HG02763 (cell line): ENCODE results near the gene KIF23.
"Not testable (repeated sequence)": the region's sequence is repeated elsewhere in the genome, so short reads cannot be mapped to it uniquely, and the experiment has no call there.

Experiments
- ATAC-seq: cut with Tn5 transposase; IDR thresholded peaks from one replicate; pipeline ENCODE4 v1.9.1; 2021; ENCODE audit warnings: mild to moderate bottlenecking, moderate library complexity; ENCODE audit not compliant: unreplicated experiment

The KIF23 gene

DNA sequence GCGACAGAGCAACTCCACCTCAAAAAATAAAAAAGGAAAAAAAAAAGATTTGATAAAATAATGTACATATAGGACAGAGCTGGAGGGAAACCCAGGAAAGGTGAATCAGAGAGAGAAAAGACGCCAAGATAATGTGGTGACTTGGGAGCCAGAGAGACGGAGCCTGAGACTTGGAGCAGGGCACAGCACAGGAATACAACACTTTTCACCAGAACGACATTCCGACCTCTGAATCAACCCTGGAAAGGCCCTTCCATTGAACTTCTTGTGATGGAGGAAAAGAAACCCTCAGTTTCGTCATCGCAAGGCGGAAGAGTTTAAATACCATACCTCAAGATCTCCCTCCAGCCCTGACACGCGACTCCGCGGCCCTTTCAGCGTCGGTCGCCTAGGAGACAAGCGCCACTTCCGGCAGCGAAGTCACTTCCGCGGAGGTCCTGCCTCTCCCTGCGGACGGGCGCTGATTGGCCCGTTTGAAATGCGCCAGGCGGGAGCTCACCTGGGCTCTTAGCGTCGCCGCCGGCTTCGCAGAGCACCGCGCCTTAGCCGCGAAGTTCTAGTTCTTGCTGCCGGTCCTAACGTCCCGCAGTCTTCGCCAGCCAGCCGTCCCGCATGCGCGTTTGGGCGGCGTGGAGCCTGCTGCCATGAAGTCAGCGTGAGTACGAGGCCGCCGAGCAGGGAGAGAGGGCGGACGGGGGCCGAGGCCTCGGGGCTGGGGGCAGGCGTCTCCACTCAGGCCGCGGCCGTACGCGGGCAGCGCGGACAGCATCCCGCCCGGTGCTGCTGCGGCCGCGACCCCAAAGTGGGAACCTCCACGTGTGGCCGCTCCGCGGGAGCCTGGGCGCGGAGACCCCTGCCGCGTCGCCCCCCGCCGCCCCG lies at the start of gene KIF23:
KIF23 (plus strand) TSS at position 528 of the 879 bp plus-strand sequence; CDS start at position 645, 117 bp downstream.
- ATAC-seq, result peak; percentile 94

DNA sequence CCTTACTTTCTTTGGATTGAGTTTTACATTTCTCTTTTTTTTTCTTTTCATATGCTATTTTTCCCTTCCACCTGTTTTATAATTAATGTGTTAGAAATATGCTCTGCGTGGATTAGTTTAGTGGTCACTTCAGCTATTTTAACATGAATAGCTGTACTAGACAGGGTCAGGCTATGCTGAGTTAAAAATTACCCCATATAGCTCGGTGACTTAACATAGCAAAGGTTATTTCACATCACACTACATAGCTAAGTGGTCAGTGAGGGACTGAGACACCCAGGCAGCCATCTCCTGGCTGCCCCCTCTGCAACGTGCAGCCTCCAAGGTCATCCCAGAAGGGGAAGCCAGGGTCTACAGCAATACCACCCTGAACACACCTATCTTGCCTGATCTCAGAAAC lies 46.9 kb upstream of the KIF23 start:
- no peak for ATAC-seq

DNA sequence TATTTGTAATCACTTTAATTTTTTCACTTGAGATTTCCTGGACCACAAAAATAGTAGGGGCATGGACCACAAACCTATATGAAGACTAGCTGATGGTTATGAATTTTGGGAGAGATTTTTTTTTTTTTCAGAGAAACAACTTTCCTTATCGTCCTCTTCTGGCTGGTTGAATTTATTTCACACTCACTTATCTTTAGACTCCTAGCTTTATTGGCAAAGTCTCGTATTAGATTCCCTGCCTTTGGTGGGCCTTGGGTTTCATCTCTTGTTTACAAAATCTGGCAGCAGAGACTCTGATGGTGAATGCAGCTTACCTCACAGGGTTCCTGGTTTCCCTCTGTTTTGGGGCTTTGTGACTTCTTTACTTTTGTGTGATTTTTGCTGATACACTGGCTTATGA lies 44.5 kb upstream of the KIF23 start:
- ATAC-seq, result no peak

DNA sequence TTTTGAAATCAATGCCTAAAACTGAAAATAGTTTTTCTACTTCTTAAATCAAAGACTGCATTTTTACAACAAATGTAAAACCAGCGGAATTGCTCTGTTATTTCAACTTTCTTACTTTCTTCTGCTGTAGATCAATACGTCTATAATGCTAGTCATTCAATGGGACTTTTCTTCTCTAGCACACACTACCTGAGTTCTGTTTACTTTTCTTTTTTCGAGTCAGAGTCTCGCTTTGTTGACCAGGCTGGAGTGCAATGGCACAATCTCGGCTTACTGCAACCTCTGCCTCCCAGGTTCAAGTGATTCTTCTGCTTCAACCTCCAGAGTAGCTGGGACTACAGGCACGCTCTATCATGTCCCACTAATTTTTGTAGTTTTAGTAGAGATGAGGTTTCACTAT lies 40.7 kb upstream of the KIF23 start:
- ATAC-seq, result no peak

DNA sequence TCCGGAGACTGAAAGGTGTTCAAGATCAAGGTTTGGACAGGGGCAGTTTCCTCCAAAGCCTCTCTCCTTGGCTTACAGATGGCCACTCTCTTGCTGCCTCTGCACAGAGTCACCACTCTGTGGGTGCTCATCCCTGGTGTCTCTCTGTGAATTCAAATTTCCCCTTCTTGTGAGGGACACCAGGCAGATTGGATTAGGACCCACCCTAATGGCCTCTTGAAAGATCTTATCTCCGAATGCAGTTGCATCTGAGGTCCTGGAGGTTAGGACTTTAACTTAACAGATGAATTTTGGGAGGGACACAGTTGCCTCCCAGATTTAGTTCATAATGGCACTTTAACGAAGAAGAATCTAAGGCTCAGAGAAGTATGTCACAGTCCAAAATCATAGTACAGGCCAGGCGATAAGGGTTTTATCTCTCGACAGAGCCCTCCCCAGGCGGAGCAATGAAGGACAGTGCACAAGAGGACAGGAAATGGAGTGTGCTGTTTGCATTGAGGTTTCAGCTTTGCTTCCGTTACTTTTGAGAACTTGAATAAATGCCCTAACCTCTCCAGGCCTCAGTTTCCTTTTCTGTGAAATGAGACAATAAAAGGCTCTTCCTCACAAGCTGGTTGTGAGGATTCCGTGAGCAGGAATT lies 38.9 kb upstream of the KIF23 start:
- ATAC-seq, result no peak

DNA sequence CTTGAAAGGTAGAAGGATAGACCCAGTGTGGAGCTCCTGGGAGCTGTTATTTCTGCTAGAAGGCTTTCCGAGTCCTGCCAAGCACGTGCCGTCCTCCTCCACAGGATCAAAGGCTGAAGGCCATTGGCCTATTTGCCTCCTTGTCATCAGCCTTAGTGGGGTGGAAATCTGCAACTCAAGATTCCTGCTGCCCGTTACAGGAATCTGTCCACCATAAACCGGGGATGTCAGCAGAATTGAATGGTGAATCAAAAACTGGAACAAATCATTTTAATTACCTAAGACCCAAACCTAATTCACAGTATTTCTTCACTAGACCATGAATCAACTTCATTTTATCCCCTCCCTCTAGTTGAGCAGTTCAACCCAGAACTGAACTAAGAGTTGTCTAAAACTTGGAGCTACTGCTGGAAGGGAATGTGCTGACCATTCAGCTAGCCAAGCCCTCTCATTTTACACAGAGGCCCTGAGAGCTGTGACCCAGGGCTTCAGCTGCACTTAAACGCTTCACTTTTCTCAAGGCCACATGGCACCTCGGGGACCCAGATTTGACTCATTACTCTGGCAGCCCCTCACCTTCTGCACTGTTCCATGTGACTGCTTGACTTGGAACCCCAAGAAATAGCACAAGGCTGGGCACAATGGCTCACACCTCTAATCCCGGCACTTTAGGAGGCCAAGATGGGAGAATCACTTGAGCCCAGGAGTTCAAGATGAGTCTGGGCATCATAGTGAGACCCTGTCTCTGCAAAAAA lies 36.8 kb upstream of the KIF23 start:
- ATAC-seq, result no peak

DNA sequence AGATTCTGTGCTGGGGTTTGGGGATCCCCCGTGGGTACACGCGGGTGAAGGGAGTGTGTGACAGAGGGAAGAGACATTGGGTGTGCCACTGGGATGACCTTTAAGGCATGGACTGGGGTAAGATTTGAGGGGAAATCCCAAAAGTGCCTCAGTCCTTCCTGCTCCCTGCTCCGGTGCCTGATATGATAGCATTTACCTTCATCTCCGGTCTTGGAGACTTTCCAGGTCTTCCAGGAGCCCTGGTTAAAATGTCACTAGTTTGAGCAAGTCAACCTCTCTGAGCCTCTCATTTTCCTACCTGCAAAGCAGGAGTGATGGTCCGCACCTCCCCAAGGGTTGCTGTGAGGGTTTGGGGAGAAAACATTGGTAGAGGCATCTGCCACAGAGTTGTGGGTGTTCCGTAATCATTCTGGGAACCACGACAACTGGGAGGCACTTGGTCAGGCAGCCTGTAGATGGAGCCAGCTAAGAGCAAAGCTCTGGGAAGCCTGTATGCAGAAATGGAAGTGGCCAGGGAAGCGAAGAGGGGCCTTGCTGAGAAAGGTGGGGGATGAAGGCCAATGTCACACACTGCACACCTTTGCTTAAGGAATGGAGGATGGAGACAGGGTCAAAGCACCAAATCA lies 33.9 kb upstream of the KIF23 start:
- no peak for ATAC-seq

DNA sequence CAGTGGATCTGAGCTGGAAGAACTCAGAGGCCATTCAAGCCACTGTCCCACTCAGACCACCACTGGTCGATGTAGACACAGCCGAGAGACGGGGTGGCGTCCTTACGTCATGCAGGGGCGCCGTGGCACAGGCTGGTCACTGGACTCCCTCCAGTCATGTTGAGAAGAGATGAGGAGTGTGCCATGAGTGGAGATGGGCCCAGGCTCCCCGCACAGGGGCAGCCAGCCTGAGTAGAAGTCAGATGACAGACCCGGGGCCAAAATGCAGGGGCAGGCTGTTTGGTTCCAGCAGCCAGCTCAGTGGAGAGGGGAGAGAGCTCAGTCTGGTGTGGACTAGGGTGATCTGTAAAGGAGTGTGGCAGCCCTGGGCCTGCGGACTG lies 33.4 kb upstream of the KIF23 start:
- no peak for ATAC-seq

DNA sequence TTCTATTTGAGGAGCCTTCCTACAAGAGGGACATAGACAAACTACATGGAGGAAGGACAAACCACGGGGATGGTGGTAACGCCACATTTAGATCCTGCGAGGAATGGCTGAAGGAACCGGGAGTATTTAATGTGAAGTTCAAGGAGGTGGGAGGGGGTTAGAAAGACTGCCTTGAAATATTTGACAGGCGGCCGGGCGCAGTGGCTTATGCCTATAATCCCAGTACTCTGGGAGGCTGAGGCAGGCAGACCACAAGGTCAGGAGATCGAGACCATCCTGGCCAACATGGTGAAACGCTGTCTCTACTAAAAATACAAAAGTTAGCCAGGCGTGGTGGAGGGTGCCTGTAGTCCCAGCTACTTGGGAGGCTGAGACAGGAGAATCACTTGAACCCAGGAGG lies 32.0 kb upstream of the KIF23 start:
- ATAC-seq, result not testable (repeated sequence)

DNA sequence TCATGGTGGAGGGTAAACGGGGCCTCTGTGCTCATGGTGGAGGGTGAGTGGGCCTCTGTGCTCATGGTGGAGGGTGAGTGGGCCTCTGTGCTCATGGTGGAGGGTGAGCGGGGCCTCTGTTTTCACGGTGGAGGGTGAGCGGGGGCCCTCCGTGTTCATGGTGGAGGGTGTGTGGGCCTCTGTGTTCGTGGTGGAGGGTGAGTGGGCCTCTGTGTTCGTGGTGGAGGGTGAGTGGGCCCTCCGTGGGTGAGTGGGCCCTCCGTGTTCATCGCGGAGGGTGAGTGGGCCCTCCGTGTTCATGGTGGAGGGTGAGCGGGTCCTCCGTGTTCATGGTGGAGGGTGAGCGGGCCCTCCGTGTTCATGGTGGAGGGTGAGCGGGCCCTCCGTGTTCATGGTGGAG lies 30.1 kb upstream of the KIF23 start:
- not testable (repeated sequence) for ATAC-seq

DNA sequence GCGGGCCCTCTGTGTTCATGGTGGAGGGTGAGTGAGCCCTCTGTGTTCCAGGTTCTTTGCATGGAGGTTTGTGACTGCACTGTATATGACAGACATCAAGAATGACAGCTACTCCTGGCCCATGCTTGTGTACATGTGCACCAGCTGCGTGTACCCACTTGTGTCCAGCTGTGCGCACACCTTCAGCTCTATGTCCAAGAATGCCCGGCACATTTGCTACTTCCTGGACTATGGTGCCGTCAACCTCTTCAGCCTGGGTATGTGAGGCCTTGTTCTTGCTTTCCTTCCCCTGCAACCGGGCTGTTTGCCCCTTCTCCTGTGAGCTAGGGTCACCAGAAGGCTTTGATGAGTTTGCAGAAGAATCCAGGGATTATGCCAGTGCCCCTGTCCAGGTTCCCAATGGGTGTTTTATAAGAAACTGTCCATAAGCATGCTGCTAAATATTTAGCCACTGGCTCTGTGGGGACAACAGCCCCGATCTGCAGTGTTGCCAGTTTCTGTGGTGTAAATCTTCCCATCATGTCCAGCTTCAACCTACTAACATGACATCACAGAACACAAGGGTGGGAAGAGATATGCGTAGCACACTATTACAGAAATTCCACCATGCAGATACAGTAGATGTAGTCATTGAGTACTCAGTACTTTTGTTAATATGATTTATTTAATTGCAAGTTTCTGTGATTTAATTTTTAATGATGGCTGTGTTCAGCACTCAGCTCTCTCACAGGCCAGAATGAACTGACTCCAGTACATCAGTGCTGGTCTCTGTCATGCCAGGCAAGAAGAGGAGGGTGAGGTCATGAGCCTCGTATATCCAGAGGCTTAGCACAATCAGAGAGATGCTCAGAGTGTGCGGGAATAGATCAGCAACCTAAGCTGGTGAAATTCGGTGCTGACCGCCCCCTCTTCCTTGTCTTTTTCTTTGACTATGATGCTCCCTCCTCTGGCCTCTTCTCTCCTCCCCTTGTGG lies 29.2 kb upstream of the KIF23 start:
- no peak for ATAC-seq

DNA sequence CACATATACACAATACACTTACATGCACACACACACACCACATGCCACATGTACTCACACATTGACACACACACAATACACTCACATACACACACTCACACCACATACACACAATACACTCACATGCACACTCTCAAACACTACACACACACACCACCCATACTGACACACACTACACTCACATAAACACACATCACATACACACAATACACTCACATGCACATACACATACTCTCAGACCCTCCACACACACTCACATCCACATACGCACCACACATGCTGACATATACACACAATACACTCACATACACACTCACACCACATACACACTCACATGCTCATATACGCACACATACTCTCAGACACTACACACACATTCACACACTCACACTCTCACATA lies 28.3 kb upstream of the KIF23 start:
- ATAC-seq, result no peak

DNA sequence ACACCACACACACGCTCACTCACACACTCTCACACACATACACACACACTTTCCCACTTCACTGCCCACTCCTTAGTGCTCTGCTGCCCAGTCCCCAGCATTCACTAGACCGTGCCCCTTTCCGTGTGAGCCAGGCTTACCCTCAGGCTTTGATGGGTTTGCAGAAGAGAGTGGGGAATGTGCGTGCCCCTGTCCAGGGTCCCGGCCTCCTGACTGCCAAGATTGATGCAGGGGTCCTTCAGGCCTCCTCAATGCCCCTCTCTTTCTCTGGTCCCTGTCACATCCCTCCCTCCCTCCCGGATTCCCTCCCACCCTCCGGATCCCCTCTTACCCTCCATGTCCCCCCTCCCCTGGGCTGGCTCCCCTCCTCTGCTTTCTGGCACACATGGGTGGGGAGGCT lies 27.9 kb upstream of the KIF23 start:
- ATAC-seq, result no peak

DNA sequence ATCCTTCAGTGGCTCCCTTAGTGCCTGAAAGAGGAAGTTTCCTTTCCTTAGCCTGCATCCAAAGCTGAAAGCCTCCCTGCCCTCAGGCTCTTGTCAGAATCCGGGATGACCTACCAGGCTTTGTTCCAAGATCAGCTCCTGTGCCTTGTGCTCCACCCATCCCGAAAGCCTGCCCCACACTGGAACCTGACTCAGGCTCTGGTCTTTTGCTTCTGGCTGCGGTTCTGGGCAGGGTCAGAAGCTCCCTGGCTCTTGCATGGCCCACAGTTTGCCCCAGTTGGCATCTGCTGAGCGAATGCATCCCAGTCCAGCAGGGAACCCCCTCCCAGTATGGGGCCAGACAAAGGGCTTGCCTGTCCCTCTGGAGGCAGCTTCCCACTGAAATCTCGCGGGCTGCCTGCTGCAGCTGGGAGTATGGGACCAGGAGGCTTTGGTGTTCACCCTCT lies 25.9 kb upstream of the KIF23 start:
- ATAC-seq, result no peak

DNA sequence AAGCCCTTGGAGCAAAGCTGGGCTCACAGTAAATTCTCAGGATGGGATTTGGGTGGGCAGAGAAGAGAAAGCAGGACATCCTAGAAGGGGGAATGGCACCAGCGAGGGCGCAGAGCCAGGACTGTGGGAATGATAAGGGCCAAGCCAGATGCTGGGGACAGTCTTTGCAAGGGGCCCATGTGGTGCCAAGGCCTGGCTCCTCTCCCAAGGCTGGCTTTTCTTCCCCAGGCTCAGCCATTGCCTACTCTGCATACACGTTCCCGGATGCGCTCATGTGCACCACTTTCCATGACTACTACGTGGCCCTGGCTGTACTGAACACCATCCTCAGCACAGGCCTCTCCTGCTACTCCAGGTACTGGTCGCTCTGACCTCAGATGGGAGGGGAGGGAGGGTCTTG lies 24.7 kb upstream of the KIF23 start:
- no peak for ATAC-seq

DNA sequence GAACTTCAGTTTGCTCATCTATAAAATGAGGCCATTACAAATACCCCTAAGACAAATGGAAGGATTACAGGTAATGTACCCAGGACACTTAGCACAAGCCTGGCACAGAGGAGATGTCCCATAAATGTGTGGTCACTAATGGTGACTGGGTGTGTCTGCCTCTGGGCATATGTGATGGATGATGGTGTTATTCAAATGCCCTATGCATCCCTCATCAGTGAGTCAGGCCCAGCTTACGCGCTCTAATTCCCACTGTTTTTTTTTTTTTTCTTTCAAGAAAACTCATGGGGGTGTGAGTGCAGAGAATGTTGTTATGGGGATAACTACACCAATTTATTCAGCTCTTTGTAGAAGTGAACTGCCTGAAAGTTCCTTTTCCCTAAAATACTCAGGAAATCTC lies 23.6 kb upstream of the KIF23 start:
- ATAC-seq, result no peak

DNA sequence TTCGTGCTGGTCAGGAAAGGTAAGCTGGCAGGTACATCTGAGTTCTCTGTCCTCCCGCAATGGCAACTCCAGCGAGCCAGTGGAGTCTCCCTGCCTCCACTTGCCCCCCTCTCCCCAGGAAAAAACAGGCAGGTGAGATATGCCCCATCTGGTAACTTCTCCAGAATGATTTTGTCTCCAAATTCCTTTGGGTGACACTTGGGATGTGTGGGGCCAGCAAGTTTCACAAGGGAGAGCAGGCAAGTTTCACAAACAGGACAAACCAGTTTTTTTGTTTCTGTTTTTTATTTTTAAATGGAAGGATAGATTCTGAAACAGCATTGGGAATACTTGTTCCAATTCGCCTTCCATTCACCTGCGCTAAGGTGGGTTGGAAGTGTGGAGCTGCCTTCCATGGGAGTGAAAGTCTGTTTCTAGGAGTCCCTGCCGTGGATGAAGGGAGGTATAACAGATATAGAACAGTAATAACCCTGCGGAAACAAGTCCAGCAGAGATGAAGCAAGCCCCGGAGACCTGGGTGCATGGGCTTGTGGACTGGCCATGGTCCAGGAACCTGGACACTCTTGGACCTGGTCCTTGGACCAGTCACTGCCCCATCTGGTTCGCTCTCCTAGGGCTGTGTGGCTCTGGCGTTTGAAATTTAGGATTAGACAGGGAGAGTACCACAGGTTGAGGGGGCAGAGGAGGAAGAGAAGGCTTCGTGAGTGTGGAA lies 22.9 kb upstream of the KIF23 start:
- ATAC-seq, result no peak

DNA sequence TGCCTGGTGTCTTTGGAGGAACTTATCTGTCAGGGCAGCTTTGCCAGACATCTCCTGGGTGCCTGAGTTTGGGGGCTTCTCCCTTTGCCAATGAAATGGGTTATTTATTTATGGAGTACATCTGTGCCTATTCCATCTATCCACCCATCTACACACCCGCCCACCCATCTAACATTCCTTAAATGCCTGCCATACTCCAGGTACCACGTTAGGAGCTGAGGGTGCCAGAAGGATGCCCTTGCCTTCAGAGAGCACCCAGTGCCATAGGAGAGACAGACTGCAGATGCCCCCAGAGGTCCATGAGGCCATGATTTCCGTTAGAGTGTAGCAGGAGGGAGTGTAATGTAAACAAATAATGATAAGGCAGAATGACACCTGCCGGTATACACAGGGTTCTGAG lies 21.8 kb upstream of the KIF23 start:
- ATAC-seq, result no peak

DNA sequence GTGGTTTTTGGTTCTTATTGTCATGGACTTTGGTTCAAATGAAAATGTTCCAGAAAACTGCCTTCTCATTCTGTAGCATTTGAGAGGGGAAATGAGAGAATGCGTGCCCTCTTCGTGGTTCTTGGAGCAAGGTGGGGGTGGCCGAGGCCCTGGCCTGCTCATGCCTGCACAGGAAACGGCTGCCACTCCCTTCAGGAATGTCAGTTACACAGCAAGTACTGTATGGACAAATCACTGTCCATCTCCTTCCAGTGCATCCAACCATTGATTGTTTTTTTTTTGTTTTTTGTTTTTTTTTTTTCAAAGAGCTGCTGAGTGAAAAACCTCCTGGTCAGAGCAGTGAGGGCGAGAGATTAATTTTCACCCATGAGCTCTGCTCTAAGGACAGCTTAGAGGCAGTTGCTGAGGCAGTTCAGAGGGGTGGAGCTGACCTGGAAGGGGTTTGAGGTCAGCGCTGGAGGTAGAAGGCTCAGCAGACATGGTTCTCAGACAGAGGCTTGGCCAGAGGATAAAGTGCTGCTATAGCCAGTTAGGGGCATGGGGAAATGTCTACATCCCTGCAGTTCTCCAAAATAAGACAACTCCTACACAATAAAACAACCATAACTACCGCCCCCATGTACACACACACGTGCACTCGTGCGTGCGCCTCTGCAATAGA lies 20.2 kb upstream of the KIF23 start:
- no peak for ATAC-seq
